Measurements from ENCODE around the gene BCR. TPM values are rescaled to one million over a fixed set of nuclear protein-coding genes. Genes with fewer than 3 reads are reported as not detected.
"Not testable (repeated sequence)": the region's sequence is repeated elsewhere in the genome, so short reads cannot be mapped to it uniquely, and the experiment has no call there.

Gene BCR
- total RNA-seq, 2 experiments from 2014 or later = 42.2 to 51.3 TPM

DNA sequence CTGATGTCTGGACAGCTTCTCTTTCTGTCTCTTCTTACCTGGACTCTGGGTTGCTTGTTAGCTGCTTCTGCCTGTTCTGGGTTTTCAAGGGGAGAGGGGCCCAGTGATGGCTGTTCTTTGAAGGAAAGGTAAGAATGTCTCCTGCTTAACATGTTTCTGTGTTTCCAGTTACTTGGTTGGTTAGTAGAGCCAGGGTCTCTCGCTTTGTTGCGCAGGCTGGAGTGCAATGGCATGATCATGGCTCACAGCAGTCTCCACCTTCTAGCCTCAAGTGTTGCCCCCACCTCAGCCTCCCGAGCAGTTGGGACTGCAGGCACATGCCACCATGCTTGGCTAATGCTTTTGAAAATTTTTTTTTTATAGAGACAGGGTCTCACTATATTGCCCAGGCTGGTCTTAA lies 126.6 kb downstream of the BCR start:
- ChIA-PET CTCF (ENCODE audit: unreplicated experiment) (no interaction called here), POLR2A (no interaction called here)
- Histone ChIP-seq H3K4me2 (ENCODE audit: low read length) (no peak overlapping the region), H2AFZ (ENCODE audit: low read length) (no peak overlapping the region), H3K27ac (ENCODE audit: low read depth, low read length, poor library complexity, severe bottlenecking) (no peak overlapping the region), H3K36me3 (ENCODE audit: insufficient read depth, low read length) (peaks cover 3% of the 10 kb centered on the region; the same call in 1 of the 2 replicates), H3K9me3 (ENCODE audit: low read length) (no peaks in the 10 kb centered on the region), H3K4me3 (ENCODE audit: low read depth, low read length, poor library complexity, severe bottlenecking) (no peak overlapping the region), H3K79me2 (ENCODE audit: insufficient read depth, low read depth, low read length) (no peaks in the 10 kb centered on the region), H4K20me1 (ENCODE audit: insufficient read depth, low read length) (no peaks in the 10 kb centered on the region), H3K4me1 (ENCODE audit: insufficient read depth, low read length, poor library complexity, severe bottlenecking) (no peaks in the 10 kb centered on the region), H3K9me2 (ENCODE audit: insufficient read depth, low read length) (no peaks in the 10 kb centered on the region)
- TF ChIP-seq, protein P1, sequence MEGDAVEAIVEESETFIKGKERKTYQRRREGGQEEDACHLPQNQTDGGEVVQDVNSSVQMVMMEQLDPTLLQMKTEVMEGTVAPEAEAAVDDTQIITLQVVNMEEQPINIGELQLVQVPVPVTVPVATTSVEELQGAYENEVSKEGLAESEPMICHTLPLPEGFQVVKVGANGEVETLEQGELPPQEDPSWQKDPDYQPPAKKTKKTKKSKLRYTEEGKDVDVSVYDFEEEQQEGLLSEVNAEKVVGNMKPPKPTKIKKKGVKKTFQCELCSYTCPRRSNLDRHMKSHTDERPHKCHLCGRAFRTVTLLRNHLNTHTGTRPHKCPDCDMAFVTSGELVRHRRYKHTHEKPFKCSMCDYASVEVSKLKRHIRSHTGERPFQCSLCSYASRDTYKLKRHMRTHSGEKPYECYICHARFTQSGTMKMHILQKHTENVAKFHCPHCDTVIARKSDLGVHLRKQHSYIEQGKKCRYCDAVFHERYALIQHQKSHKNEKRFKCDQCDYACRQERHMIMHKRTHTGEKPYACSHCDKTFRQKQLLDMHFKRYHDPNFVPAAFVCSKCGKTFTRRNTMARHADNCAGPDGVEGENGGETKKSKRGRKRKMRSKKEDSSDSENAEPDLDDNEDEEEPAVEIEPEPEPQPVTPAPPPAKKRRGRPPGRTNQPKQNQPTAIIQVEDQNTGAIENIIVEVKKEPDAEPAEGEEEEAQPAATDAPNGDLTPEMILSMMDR (conservative IDR thresholded peaks at IDR 0.05; ENCODE audit: low read length) = no peak
- no peak for TF ChIP-seq EZH2phosphoT487 (IDR thresholded peaks at IDR 0.05; ENCODE audit: borderline replicate concordance, low read depth, low read length)
- intact Hi-C loops (cut with micrococcal nuclease; ENCODE audit: unreplicated experiment) = no loop called here
- no TSS peak for BruUV-seq (replicated peaks)
- no peak for DNase-seq (ENCODE audit: low spot score)

DNA sequence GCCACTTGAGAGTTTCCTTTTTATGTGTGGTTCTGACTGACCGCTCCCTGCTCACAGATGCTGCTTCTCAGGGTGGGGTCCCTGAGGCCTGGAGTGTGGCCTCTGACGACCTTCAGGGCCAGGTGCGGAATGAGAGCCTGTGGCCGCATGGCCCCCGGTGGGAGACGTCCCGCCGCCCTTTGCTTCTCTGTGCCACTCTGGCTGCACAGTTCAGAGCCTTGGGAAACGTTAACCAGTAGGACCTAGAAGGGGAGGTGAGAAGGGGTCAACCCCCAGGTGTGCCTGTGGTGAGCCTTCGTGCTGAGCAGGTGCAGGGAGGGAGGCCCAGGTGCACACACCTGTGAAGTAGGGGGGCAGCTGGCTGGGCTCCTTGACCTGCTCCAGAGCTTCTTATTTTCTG lies 127.2 kb downstream of the BCR start:
- CTCF ChIA-PET (ENCODE audit: unreplicated experiment); H3K9me2 ChIP-seq (ENCODE audit: insufficient read depth, low read length); H3K4me3 ChIP-seq (ENCODE audit: low read depth, low read length, poor library complexity, severe bottlenecking); H3K27ac ChIP-seq (ENCODE audit: low read depth, low read length, poor library complexity, severe bottlenecking); H4K20me1 ChIP-seq (ENCODE audit: insufficient read depth, low read length); H3K9me3 ChIP-seq (ENCODE audit: low read length); H3K79me2 ChIP-seq (ENCODE audit: insufficient read depth, low read depth, low read length); H3K36me3 ChIP-seq (ENCODE audit: insufficient read depth, low read length); BruUV-seq (replicated peaks); H3K4me1 ChIP-seq (ENCODE audit: insufficient read depth, low read length, poor library complexity, severe bottlenecking); DNase-seq (ENCODE audit: low spot score); POLR2A ChIA-PET; H3K4me2 ChIP-seq (ENCODE audit: low read length); H2AFZ ChIP-seq (ENCODE audit: low read length); intact Hi-C loops (cut with micrococcal nuclease; ENCODE audit: unreplicated experiment): not testable (repeated sequence)

DNA sequence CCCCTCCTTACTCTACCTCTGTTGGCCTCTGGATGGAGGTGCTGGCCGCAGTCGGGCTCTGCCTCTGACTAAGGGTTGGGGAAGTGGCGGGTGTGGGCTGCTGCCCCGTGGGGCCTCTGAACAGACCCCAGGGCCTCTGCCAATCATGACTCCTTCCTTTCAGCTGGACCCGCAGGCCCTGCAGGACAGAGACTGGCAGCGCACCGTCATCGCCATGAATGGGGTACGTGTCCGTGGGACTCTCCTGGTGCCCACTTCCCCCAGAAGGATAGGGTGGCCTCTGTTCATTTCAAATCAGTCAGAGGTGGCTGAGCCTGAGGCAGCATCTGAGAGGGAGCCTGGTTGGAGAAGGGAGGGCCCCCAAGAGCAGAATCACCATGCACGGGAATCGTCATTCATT lies 129.0 kb downstream of the BCR start:
- H3K4me3 ChIP-seq (ENCODE audit: low read depth, low read length, poor library complexity, severe bottlenecking); H3K36me3 ChIP-seq (ENCODE audit: insufficient read depth, low read length); H3K9me3 ChIP-seq (ENCODE audit: low read length); POLR2A ChIA-PET; DNase-seq (ENCODE audit: low spot score); H3K4me1 ChIP-seq (ENCODE audit: insufficient read depth, low read length, poor library complexity, severe bottlenecking); BruUV-seq (replicated peaks); H3K27ac ChIP-seq (ENCODE audit: low read depth, low read length, poor library complexity, severe bottlenecking); H3K4me2 ChIP-seq (ENCODE audit: low read length); H3K9me2 ChIP-seq (ENCODE audit: insufficient read depth, low read length); CTCF ChIA-PET (ENCODE audit: unreplicated experiment); H4K20me1 ChIP-seq (ENCODE audit: insufficient read depth, low read length); H3K79me2 ChIP-seq (ENCODE audit: insufficient read depth, low read depth, low read length); intact Hi-C loops (cut with micrococcal nuclease; ENCODE audit: unreplicated experiment); H2AFZ ChIP-seq (ENCODE audit: low read length): not testable (repeated sequence)

DNA sequence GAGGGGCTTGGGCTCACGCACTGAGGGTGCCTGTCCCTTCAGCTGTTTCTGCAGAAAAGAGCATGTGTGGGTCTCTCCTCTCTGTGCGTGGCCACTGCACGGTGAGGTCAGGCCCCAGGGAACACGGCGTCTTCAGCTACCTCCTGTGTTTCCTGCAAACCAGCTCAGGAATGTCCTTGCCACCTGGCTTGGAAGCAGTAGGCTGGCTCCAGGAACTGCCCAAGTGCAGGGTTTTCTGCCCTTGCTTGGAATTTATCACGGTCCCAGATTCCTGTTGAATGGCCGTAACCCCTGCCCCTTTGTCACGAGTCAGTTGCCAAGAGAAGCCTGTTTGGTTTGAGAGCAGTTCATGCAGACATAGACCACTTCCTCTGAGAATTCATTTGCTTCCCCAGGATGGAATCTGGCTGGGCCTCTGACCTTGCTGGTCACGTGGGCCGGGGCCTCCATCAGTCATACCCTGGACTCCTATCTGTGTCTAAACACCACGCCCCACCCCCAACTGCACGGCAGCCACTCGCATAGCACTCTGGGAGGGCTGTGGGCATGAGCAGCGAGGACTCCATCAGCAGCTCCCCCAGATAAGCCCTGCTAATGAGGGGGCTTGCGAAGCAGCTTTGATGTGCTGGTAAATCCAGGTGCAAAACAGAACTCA lies 130.3 kb downstream of the BCR start:
- DNase-seq (ENCODE audit: low spot score); BruUV-seq (replicated peaks); CTCF ChIA-PET (ENCODE audit: unreplicated experiment); H3K27ac ChIP-seq (ENCODE audit: low read depth, low read length, poor library complexity, severe bottlenecking); H3K4me2 ChIP-seq (ENCODE audit: low read length); intact Hi-C loops (cut with micrococcal nuclease; ENCODE audit: unreplicated experiment); H2AFZ ChIP-seq (ENCODE audit: low read length); H4K20me1 ChIP-seq (ENCODE audit: insufficient read depth, low read length); H3K9me2 ChIP-seq (ENCODE audit: insufficient read depth, low read length); H3K4me1 ChIP-seq (ENCODE audit: insufficient read depth, low read length, poor library complexity, severe bottlenecking); H3K4me3 ChIP-seq (ENCODE audit: low read depth, low read length, poor library complexity, severe bottlenecking); H3K79me2 ChIP-seq (ENCODE audit: insufficient read depth, low read depth, low read length); H3K9me3 ChIP-seq (ENCODE audit: low read length); H3K36me3 ChIP-seq (ENCODE audit: insufficient read depth, low read length): not testable (repeated sequence)
- POLR2A ChIA-PET = interaction anchor here (0.6 kb wide), 1 partner anchor 321 kb away, joined by 3 read pairs; no protein-coding TSS in a partner anchor

DNA sequence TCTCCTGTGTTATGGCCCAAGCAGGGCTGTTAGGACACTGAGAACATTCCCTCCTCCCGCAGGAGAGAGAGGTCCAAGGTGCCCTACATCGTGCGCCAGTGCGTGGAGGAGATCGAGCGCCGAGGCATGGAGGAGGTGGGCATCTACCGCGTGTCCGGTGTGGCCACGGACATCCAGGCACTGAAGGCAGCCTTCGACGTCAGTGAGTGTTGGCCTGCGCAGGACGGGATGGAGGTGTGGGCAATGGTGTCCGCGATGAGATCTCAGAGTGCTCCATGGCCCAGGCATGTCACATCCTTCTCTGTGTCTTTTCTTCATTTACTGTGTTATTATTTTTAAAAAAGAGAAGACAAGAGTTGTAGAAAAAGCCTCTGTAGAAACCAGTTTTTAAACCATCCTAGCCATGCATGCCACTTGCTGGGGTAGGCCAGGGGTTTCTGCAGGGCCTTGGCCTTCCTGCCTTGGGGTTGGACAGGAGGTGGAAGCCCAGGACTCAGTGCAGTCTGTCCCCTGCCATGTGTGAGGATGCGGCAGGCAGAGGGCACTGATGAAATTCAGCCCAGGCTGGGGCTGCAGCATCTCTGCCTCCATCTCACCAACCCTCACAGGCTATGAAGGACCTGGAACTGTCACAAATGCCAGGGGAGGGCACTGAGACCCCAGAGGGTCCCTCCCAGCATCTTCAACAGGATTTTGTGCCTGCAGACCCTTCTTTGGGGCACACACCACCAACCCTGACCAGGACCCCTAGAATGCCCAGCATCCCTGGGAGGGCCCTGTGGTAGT lies 131.5 kb downstream of the BCR start:
- intact Hi-C loops (cut with micrococcal nuclease; ENCODE audit: unreplicated experiment) = not testable (repeated sequence)

More for the DNA sequence above, 131.5 kb downstream of the BCR start:
- BruUV-seq (replicated peaks); H4K20me1 ChIP-seq (ENCODE audit: insufficient read depth, low read length); H3K4me2 ChIP-seq (ENCODE audit: low read length); H3K4me1 ChIP-seq (ENCODE audit: insufficient read depth, low read length, poor library complexity, severe bottlenecking); CTCF ChIA-PET (ENCODE audit: unreplicated experiment); H2AFZ ChIP-seq (ENCODE audit: low read length); H3K9me2 ChIP-seq (ENCODE audit: insufficient read depth, low read length); POLR2A ChIA-PET; DNase-seq (ENCODE audit: low spot score); H3K4me3 ChIP-seq (ENCODE audit: low read depth, low read length, poor library complexity, severe bottlenecking); H3K36me3 ChIP-seq (ENCODE audit: insufficient read depth, low read length); H3K27ac ChIP-seq (ENCODE audit: low read depth, low read length, poor library complexity, severe bottlenecking); H3K79me2 ChIP-seq (ENCODE audit: insufficient read depth, low read depth, low read length); H3K9me3 ChIP-seq (ENCODE audit: low read length): not testable (repeated sequence)
